VCaP (cell line): ENCODE measurements around the gene EIF3I.

Experiments
- H3K27ac ChIP-seq: fragments of 450-650 bp; 2 replicates; pipeline ENCODE4 v1.5.1; 2017
- CTCF ChIP-seq: fragments of 450-650 bp; conservative IDR thresholded peaks from 2 replicates; pipeline ENCODE4 v1.5.1; 2017; ENCODE audit warnings: mild to moderate bottlenecking, moderate library complexity

Gene EIF3I

GRCh38 chr1:32247452-32247851, 25.2 kb downstream of the EIF3I start:
- no peak overlapping the region for H3K27ac ChIP-seq
- no peak for TF ChIP-seq CTCF

GRCh38 chr1:32247983-32248889, 26.0 kb downstream of the EIF3I start:
- no peak overlapping the region for H3K27ac ChIP-seq
- peak; percentile 23; the same call in 1 of the 2 replicates for TF ChIP-seq CTCF

- no peak for TF ChIP-seq CTCF
- no peak overlapping the region for H3K27ac ChIP-seq
Observed at GRCh38 chr1:32249831-32250525, 27.8 kb downstream of the EIF3I start.

GRCh38 chr1:32250893-32251716, 28.9 kb downstream of the EIF3I start, which contains the start of gene LCK:
TSS of gene LCK (plus strand) at chr1:32251265. CDS start at chr1:32274330, 23,065 bp downstream.
- H3K27ac ChIP-seq = no peak within 1 kb of the TSS
- TF ChIP-seq CTCF = no peak

- TF ChIP-seq CTCF = no peak
- no peak overlapping the region for H3K27ac ChIP-seq
Observed at GRCh38 chr1:32255072-32256071, 33.2 kb downstream of the EIF3I start.

- no peak for TF ChIP-seq CTCF
- no peak overlapping the region for H3K27ac ChIP-seq
Observed at GRCh38 chr1:32256473-32257226, 34.4 kb downstream of the EIF3I start.
